WTC11 (cell line): Measurements from ENCODE around the gene LENG8. TPM values are rescaled to one million over a fixed set of nuclear protein-coding genes. Genes with fewer than 3 reads are reported as not detected.
A peak's percentile ranks its signal among the peaks of the same experiment; 100 is the strongest.

ENCODE experiments used
- ATAC-seq: fragments of 200-7000 bp; cut with Tn5 transposase; 2 replicates; pipeline ENCODE4 v1.10.0; 2021; ENCODE audit warnings: mild to moderate bottlenecking, moderate library complexity
- CTCF ChIA-PET: fragments of 300-600 bp; sonication (Branson Sonifier 250); formaldehyde crosslinking; loops from one replicate; lab custom pipeline; 2021; ENCODE audit warnings: antibody characterized with exemption; lab: Charles Lee
- POLR2A ChIA-PET: fragments of 350-600 bp; sonication (Branson Sonifier 250); formaldehyde crosslinking; loops from one replicate; lab custom pipeline; 2021; ENCODE audit warnings: antibody characterized with exemption; lab: Charles Lee
- DNase-seq: peaks from one replicate; pipeline ENCODE4 v3.0.0; 2021; ENCODE audit warnings: low spot score
- H3K27ac Mint-ChIP-seq: 2 replicates; pipeline ENCODE4 v1.8.0; 2021; ENCODE audit warnings: mixed read lengths
- H3K27me3 Mint-ChIP-seq: 2 replicates; pipeline ENCODE4 v1.8.0; 2021; ENCODE audit warnings: low read depth, mild to moderate bottlenecking, moderate library complexity, mixed read lengths
- H3K36me3 Mint-ChIP-seq: 2 replicates; pipeline ENCODE4 v1.8.0; 2021; ENCODE audit warnings: mixed read lengths
- H3K4me1 Mint-ChIP-seq: 2 replicates; pipeline ENCODE4 v1.8.0; 2022; ENCODE audit warnings: mixed read lengths
- H3K4me3 Mint-ChIP-seq: 2 replicates; pipeline ENCODE4 v1.8.0; 2021; ENCODE audit warnings: mild to moderate bottlenecking, moderate library complexity, mixed read lengths
- H3K9me3 Mint-ChIP-seq: 2 replicates; pipeline ENCODE4 v1.8.0; 2021; ENCODE audit warnings: mixed read lengths
- CREB1 ChIP-seq: sonication (generic); formaldehyde crosslinking; IDR thresholded peaks from 2 replicates; pipeline ENCODE4 v1.8.0; 2023; ENCODE audit warnings: mild to moderate bottlenecking, missing genetic modification reagents
- CREM ChIP-seq: sonication (generic); formaldehyde crosslinking; IDR thresholded peaks from 2 replicates; pipeline ENCODE4 v1.8.1; 2022; ENCODE audit warnings: mild to moderate bottlenecking, missing genetic modification reagents, moderate library complexity
- GABPB1 ChIP-seq: sonication (generic); formaldehyde crosslinking; IDR thresholded peaks from 2 replicates; pipeline ENCODE4 v1.8.1; 2023; ENCODE audit warnings: mild to moderate bottlenecking, missing genetic modification reagents
- GTF2I ChIP-seq: fragments of 250-450 bp; sonication (Bioruptor Pico); conservative IDR thresholded peaks from 2 replicates; pipeline ENCODE4 v1.4.0; 2021; ENCODE audit warnings: mild to moderate bottlenecking
- HMGA2 ChIP-seq: fragments of 250-450 bp; sonication (Bioruptor Pico); IDR thresholded peaks from 2 replicates; pipeline ENCODE4 v1.4.0; 2021; ENCODE audit warnings: mild to moderate bottlenecking, moderate library complexity
- IRF2 ChIP-seq: sonication (generic); formaldehyde crosslinking; IDR thresholded peaks from 2 replicates; pipeline ENCODE4 v1.8.0; 2022; ENCODE audit warnings: low read depth, missing genetic modification reagents, borderline replicate concordance
- JAZF1 ChIP-seq: fragments of 250-450 bp; sonication (Bioruptor Pico); IDR thresholded peaks from 2 replicates; pipeline ENCODE4 v1.9.0; 2021; ENCODE audit warnings: moderate library complexity, mild to moderate bottlenecking, inconsistent platforms
- KAT7 ChIP-seq: sonication (generic); formaldehyde crosslinking; IDR thresholded peaks from 2 replicates; pipeline ENCODE4 v1.8.1; 2023; ENCODE audit warnings: missing genetic modification reagents, mild to moderate bottlenecking, borderline replicate concordance
- MXD4 ChIP-seq: fragments of 250-450 bp; sonication (Bioruptor Pico); IDR thresholded peaks from 2 replicates; pipeline ENCODE4 v1.8.0; 2021; ENCODE audit warnings: mild to moderate bottlenecking, moderate library complexity, borderline replicate concordance
- MYBL2 ChIP-seq: sonication (generic); formaldehyde crosslinking; IDR thresholded peaks from 2 replicates; pipeline ENCODE4 v1.8.1; 2023; ENCODE audit warnings: mild to moderate bottlenecking, moderate library complexity, missing genetic modification reagents
- NR3C1 ChIP-seq: sonication (generic); formaldehyde crosslinking; conservative IDR thresholded peaks from 2 replicates; pipeline ENCODE4 v1.8.1; 2023; ENCODE audit warnings: low read depth, mild to moderate bottlenecking, missing genetic modification reagents
- PRRX2 ChIP-seq: fragments of 250-450 bp; sonication (Bioruptor Pico); IDR thresholded peaks from 2 replicates; pipeline ENCODE4 v1.8.0; 2021; ENCODE audit warnings: mild to moderate bottlenecking
- SMAD3 ChIP-seq: sonication (generic); formaldehyde crosslinking; IDR thresholded peaks from 2 replicates; pipeline ENCODE4 v1.8.0; 2022; ENCODE audit warnings: missing genetic modification reagents, mild to moderate bottlenecking, borderline replicate concordance
- SP1 ChIP-seq: sonication (generic); formaldehyde crosslinking; conservative IDR thresholded peaks from 2 replicates; pipeline ENCODE4 v1.8.1; 2022; ENCODE audit warnings: missing genetic modification reagents
- TEAD1 ChIP-seq: sonication (generic); formaldehyde crosslinking; IDR thresholded peaks from 2 replicates; pipeline ENCODE4 v1.8.0; 2022; ENCODE audit warnings: mild to moderate bottlenecking, missing genetic modification reagents
- TEAD4 ChIP-seq: sonication (generic); formaldehyde crosslinking; IDR thresholded peaks from 2 replicates; pipeline ENCODE4 v1.8.0; 2022; ENCODE audit warnings: mild to moderate bottlenecking, missing genetic modification reagents
- ZNF232 ChIP-seq: sonication (generic); formaldehyde crosslinking; IDR thresholded peaks from 2 replicates; pipeline ENCODE4 v1.8.0; 2022; ENCODE audit warnings: mild to moderate bottlenecking, missing genetic modification reagents
- ZNF317 ChIP-seq: sonication (generic); formaldehyde crosslinking; IDR thresholded peaks from 2 replicates; pipeline ENCODE4 v1.8.1; 2023; ENCODE audit warnings: low read depth, mild to moderate bottlenecking, moderate library complexity, missing genetic modification reagents, borderline replicate concordance
- ZNF416 ChIP-seq: fragments of 250-450 bp; sonication (Bioruptor Pico); IDR thresholded peaks from 2 replicates; pipeline ENCODE4 v1.9.0; 2021; ENCODE audit warnings: mild to moderate bottlenecking, inconsistent platforms
- ZNF423 ChIP-seq: fragments of 250-450 bp; sonication (Bioruptor Pico); IDR thresholded peaks from 2 replicates; pipeline ENCODE4 v2.1.2; 2022; ENCODE audit warnings: mild to moderate bottlenecking, moderate library complexity
- ZNF671 ChIP-seq: fragments of 250-450 bp; sonication (Bioruptor Pico); IDR thresholded peaks from 2 replicates; pipeline ENCODE4 v1.8.0; 2021; ENCODE audit warnings: mild to moderate bottlenecking
- total RNA-seq: library from RNA; stranded (reverse); gene quantifications from 3 replicates; pipeline ENCODE4 v1.2.3, GENCODE V29; 2021
- TF ChIP-seq, protein P1 (sequence below): sonication (generic); formaldehyde crosslinking; IDR thresholded peaks from 2 replicates; pipeline ENCODE4 v1.8.1; 2023; ENCODE audit warnings: mild to moderate bottlenecking, missing genetic modification reagents
- TF ChIP-seq, protein P2 (sequence below): sonication (generic); formaldehyde crosslinking; IDR thresholded peaks from 2 replicates; pipeline ENCODE4 v1.8.1; 2023; ENCODE audit warnings: mild to moderate bottlenecking, missing genetic modification reagents, moderate library complexity
- TF ChIP-seq, protein P3 (sequence below): fragments of 250-450 bp; sonication (Bioruptor Pico); IDR thresholded peaks from 2 replicates; pipeline ENCODE4 v1.8.0; 2021; ENCODE audit warnings: mild to moderate bottlenecking
- TF ChIP-seq, protein P4 (sequence below): sonication (generic); formaldehyde crosslinking; IDR thresholded peaks from 2 replicates; pipeline ENCODE4 v1.8.1; 2023; ENCODE audit warnings: mild to moderate bottlenecking, missing genetic modification reagents, moderate library complexity
- TF ChIP-seq, protein P5 (sequence below): fragments of 250-450 bp; sonication (Bioruptor Pico); IDR thresholded peaks from 2 replicates; pipeline ENCODE4 v1.9.0; 2021; ENCODE audit warnings: mild to moderate bottlenecking, borderline replicate concordance
- TF ChIP-seq, protein P6 (sequence below): sonication (generic); formaldehyde crosslinking; IDR thresholded peaks from 2 replicates; pipeline ENCODE4 v1.8.1; 2022; ENCODE audit warnings: mild to moderate bottlenecking, missing genetic modification reagents, moderate library complexity, borderline replicate concordance
- TF ChIP-seq, protein P7 (sequence below): sonication (generic); formaldehyde crosslinking; IDR thresholded peaks from 2 replicates; pipeline ENCODE4 v1.8.1; 2022; ENCODE audit warnings: mild to moderate bottlenecking, moderate library complexity, missing genetic modification reagents

The LENG8 gene
- total RNA-seq, 1 experiment from 2014 or later: 175 TPM

DNA sequence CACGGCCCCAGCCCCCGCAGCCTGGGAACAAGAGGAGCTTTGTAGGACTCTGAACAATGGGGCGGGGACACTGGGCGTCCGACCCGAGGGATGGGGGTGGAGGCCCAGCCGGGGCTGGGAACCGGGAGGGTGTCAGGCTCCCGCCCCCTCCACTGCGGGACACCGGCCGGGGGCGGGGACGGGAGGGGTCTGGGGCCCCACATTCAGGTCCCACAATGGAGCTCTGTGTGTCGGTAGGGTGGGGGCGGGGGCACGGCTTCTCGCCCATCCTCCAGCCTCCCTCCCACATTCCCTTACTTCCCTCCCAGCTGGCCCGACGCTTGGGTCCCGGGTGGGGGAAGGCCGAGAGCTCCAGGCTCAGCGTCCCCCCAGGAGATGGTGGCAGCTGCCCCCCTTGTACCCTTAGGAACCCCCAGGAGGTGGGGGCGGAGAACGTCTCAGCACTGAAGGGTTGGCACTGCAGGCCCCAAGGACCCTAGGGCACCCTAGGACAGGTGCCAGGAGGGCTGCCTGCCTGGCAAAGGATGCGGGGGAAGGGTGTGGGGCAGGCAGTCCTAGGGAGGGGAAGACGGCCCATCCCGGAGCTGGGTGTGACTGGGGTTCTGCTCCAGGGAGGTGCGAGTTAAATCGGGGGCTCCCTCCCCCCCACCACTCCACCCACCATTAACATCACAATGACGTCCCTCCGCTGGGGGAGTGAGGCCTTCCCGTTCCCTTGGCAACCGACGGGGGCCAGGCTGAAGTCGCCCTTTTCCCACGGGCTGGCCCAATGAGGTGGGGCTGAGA, 28.4 kb upstream of the LENG8 start:
- DNase-seq: peak; percentile 89
- Mint-ChIP-seq H3K9me3 (no peaks in the 10 kb centered on the region), H3K27ac (peak overlapping the region; percentile 55; the same call in 1 of the 2 replicates), H3K4me1 (peaks cover 45% of the 10 kb centered on the region), H3K36me3 (peaks cover 16% of the 10 kb centered on the region), H3K27me3 (peaks cover 27% of the 10 kb centered on the region), H3K4me3 (peak overlapping the region; percentile 59)
- peak; percentile 60 for ATAC-seq
- POLR2A ChIA-PET: interaction anchor here (0.6 to 3.5 kb wide), 10 partner anchors 9 to 1283 kb away, joined by 3 to 21 read pairs (median 4); partner anchors contain the start of gene LENG9
- CTCF ChIA-PET: interaction anchor here (0.6 to 5.2 kb wide), 13 partner anchors 10 to 584 kb away, joined by 3 to 66 read pairs (median 5); partner anchors contain the start of gene LENG8
- TF ChIP-seq, protein P1, sequence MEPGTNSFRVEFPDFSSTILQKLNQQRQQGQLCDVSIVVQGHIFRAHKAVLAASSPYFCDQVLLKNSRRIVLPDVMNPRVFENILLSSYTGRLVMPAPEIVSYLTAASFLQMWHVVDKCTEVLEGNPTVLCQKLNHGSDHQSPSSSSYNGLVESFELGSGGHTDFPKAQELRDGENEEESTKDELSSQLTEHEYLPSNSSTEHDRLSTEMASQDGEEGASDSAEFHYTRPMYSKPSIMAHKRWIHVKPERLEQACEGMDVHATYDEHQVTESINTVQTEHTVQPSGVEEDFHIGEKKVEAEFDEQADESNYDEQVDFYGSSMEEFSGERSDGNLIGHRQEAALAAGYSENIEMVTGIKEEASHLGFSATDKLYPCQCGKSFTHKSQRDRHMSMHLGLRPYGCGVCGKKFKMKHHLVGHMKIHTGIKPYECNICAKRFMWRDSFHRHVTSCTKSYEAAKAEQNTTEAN (CRISPR knock-in tag): no peak
- TF ChIP-seq, protein P2, sequence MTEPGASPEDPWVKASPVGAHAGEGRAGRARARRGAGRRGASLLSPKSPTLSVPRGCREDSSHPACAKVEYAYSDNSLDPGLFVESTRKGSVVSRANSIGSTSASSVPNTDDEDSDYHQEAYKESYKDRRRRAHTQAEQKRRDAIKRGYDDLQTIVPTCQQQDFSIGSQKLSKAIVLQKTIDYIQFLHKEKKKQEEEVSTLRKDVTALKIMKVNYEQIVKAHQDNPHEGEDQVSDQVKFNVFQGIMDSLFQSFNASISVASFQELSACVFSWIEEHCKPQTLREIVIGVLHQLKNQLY: no peak
- no peak for TF ChIP-seq ZNF671 (CRISPR knock-in tag)
- no peak for TF ChIP-seq MYBL2
- no peak for TF ChIP-seq CREB1 (CRISPR knock-in tag)
- TF ChIP-seq, protein P3, sequence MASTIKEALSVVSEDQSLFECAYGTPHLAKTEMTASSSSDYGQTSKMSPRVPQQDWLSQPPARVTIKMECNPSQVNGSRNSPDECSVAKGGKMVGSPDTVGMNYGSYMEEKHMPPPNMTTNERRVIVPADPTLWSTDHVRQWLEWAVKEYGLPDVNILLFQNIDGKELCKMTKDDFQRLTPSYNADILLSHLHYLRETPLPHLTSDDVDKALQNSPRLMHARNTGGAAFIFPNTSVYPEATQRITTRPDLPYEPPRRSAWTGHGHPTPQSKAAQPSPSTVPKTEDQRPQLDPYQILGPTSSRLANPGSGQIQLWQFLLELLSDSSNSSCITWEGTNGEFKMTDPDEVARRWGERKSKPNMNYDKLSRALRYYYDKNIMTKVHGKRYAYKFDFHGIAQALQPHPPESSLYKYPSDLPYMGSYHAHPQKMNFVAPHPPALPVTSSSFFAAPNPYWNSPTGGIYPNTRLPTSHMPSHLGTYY: no peak
- peak; percentile 64 for TF ChIP-seq ZNF423 (CRISPR knock-in tag)
- TF ChIP-seq, protein P4, sequence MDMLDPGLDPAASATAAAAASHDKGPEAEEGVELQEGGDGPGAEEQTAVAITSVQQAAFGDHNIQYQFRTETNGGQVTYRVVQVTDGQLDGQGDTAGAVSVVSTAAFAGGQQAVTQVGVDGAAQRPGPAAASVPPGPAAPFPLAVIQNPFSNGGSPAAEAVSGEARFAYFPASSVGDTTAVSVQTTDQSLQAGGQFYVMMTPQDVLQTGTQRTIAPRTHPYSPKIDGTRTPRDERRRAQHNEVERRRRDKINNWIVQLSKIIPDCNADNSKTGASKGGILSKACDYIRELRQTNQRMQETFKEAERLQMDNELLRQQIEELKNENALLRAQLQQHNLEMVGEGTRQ (CRISPR knock-in tag): no peak; the same call in 1 of the 2 replicates
- 0 out of 2 replicates have a peak, but pooled peaks have one; percentile 6 for TF ChIP-seq GABPB1 (CRISPR knock-in tag)
- TF ChIP-seq, protein P5, sequence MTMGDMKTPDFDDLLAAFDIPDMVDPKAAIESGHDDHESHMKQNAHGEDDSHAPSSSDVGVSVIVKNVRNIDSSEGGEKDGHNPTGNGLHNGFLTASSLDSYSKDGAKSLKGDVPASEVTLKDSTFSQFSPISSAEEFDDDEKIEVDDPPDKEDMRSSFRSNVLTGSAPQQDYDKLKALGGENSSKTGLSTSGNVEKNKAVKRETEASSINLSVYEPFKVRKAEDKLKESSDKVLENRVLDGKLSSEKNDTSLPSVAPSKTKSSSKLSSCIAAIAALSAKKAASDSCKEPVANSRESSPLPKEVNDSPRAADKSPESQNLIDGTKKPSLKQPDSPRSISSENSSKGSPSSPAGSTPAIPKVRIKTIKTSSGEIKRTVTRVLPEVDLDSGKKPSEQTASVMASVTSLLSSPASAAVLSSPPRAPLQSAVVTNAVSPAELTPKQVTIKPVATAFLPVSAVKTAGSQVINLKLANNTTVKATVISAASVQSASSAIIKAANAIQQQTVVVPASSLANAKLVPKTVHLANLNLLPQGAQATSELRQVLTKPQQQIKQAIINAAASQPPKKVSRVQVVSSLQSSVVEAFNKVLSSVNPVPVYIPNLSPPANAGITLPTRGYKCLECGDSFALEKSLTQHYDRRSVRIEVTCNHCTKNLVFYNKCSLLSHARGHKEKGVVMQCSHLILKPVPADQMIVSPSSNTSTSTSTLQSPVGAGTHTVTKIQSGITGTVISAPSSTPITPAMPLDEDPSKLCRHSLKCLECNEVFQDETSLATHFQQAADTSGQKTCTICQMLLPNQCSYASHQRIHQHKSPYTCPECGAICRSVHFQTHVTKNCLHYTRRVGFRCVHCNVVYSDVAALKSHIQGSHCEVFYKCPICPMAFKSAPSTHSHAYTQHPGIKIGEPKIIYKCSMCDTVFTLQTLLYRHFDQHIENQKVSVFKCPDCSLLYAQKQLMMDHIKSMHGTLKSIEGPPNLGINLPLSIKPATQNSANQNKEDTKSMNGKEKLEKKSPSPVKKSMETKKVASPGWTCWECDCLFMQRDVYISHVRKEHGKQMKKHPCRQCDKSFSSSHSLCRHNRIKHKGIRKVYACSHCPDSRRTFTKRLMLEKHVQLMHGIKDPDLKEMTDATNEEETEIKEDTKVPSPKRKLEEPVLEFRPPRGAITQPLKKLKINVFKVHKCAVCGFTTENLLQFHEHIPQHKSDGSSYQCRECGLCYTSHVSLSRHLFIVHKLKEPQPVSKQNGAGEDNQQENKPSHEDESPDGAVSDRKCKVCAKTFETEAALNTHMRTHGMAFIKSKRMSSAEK (CRISPR knock-in tag): no peak
- no peak for TF ChIP-seq CREM (CRISPR knock-in tag)
- TF ChIP-seq NR3C1 (CRISPR knock-in tag): no peak
- no peak for TF ChIP-seq GTF2I (CRISPR knock-in tag)
- 0 out of 2 replicates have a peak, but pooled peaks have one; percentile 36 for TF ChIP-seq SMAD3 (CRISPR knock-in tag)
- peak; percentile 23; the same call in 1 of the 2 replicates for TF ChIP-seq HMGA2 (CRISPR knock-in tag)
- peak; percentile 54 for TF ChIP-seq SP1 (CRISPR knock-in tag)
- peak; percentile 75; the same call in 1 of the 2 replicates for TF ChIP-seq KAT7 (CRISPR knock-in tag)
- TF ChIP-seq, protein P6, sequence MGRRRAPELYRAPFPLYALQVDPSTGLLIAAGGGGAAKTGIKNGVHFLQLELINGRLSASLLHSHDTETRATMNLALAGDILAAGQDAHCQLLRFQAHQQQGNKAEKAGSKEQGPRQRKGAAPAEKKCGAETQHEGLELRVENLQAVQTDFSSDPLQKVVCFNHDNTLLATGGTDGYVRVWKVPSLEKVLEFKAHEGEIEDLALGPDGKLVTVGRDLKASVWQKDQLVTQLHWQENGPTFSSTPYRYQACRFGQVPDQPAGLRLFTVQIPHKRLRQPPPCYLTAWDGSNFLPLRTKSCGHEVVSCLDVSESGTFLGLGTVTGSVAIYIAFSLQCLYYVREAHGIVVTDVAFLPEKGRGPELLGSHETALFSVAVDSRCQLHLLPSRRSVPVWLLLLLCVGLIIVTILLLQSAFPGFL (CRISPR knock-in tag): no peak
- no peak for TF ChIP-seq TEAD4 (CRISPR knock-in tag)
- TF ChIP-seq PRRX2 (CRISPR knock-in tag): no peak
- 0 out of 2 replicates have a peak, but pooled peaks have one; percentile 8 for TF ChIP-seq ZNF317 (CRISPR knock-in tag)
- peak; percentile 23; the same call in 1 of the 2 replicates for TF ChIP-seq TEAD1 (CRISPR knock-in tag)
- TF ChIP-seq, protein P7, sequence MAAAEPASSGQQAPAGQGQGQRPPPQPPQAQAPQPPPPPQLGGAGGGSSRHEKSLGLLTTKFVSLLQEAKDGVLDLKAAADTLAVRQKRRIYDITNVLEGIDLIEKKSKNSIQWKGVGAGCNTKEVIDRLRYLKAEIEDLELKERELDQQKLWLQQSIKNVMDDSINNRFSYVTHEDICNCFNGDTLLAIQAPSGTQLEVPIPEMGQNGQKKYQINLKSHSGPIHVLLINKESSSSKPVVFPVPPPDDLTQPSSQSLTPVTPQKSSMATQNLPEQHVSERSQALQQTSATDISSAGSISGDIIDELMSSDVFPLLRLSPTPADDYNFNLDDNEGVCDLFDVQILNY (CRISPR knock-in tag): 0 out of 2 replicates have a peak, but pooled peaks have one; percentile 8
- TF ChIP-seq ZNF416 (CRISPR knock-in tag): no peak
- no peak for TF ChIP-seq ZNF232 (CRISPR knock-in tag)
- TF ChIP-seq IRF2 (CRISPR knock-in tag): no peak
- TF ChIP-seq MXD4 (CRISPR knock-in tag): no peak
- TF ChIP-seq JAZF1 (CRISPR knock-in tag): no peak
